GM23338 (cell line): Measurements from ENCODE around the gene CRY1.

ENCODE experiments used
- EZH2 ChIP-seq: fragments of 200-600 bp; sonication (generic); IDR thresholded peaks from one replicate; pipeline ENCODE4 v1.8.0; 2017; ENCODE audit warnings: antibody characterized with exemption, mild to moderate bottlenecking, low read depth; ENCODE audit not compliant: unreplicated experiment
- EZH2phosphoT487 ChIP-seq: fragments of 200-600 bp; sonication (generic); IDR thresholded peaks from one replicate; pipeline ENCODE4 v1.8.1; 2018; ENCODE audit warnings: antibody characterized with exemption; ENCODE audit not compliant: unreplicated experiment
- POLR2AphosphoS5 ChIP-seq: IDR thresholded peaks from 2 replicates; pipeline ENCODE4 v1.6.1; 2016; ENCODE audit warnings: antibody characterized with exemption, low read depth
- STAT1 ChIP-seq: IDR thresholded peaks from one replicate; pipeline ENCODE4 v1.6.1; 2016; ENCODE audit warnings: antibody characterized with exemption; ENCODE audit not compliant: unreplicated experiment
- TF ChIP-seq, protein P1 (sequence below), 2 experiments: fragments of 200-600 bp in 1 of 2; sonication (generic) in 1 of 2; conservative IDR thresholded peaks; 2 replicates each; pipeline versions ENCODE4 v1.5.1 to v1.6.1; 2016 to 2017; ENCODE audit warnings: antibody characterized with exemption in 2 of 2, low read depth in 2 of 2, mild to moderate bottlenecking in 2 of 2, moderate library complexity in 1 of 2
- TF ChIP-seq, protein P2 (sequence below): IDR thresholded peaks from one replicate; pipeline ENCODE4 v1.6.1; 2018; ENCODE audit warnings: antibody characterized with exemption; ENCODE audit not compliant: unreplicated experiment

DNA sequence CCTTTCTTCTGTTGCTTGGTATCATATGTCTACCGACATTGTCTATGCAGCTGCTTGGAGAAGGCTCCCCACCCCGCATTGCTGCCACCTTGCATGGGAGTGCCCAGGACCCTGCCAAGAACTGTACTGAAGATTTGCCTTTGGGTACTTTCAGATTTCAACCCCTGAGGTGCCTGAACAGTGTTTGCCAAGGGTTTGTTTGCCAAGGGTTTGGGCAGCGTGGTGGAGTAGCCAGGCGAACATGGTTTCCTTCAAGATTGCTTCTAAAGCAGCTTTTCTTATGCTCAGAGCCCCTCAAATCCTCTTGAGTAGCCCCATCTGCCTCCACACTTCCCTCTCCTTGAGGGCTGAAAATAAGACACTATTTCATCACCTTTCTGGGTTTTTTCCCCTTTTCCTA lies 25.3 kb upstream of the CRY1 start:
- TF ChIP-seq STAT1 (no peak), EZH2 (no peak), EZH2phosphoT487 (no peak), POLR2AphosphoS5 (no peak)
- TF ChIP-seq, protein P1, sequence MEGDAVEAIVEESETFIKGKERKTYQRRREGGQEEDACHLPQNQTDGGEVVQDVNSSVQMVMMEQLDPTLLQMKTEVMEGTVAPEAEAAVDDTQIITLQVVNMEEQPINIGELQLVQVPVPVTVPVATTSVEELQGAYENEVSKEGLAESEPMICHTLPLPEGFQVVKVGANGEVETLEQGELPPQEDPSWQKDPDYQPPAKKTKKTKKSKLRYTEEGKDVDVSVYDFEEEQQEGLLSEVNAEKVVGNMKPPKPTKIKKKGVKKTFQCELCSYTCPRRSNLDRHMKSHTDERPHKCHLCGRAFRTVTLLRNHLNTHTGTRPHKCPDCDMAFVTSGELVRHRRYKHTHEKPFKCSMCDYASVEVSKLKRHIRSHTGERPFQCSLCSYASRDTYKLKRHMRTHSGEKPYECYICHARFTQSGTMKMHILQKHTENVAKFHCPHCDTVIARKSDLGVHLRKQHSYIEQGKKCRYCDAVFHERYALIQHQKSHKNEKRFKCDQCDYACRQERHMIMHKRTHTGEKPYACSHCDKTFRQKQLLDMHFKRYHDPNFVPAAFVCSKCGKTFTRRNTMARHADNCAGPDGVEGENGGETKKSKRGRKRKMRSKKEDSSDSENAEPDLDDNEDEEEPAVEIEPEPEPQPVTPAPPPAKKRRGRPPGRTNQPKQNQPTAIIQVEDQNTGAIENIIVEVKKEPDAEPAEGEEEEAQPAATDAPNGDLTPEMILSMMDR (conservative IDR thresholded peaks at IDR 0.05; ENCODE audit: low read depth in 2 of 2) = no peak
- TF ChIP-seq, protein P2, sequence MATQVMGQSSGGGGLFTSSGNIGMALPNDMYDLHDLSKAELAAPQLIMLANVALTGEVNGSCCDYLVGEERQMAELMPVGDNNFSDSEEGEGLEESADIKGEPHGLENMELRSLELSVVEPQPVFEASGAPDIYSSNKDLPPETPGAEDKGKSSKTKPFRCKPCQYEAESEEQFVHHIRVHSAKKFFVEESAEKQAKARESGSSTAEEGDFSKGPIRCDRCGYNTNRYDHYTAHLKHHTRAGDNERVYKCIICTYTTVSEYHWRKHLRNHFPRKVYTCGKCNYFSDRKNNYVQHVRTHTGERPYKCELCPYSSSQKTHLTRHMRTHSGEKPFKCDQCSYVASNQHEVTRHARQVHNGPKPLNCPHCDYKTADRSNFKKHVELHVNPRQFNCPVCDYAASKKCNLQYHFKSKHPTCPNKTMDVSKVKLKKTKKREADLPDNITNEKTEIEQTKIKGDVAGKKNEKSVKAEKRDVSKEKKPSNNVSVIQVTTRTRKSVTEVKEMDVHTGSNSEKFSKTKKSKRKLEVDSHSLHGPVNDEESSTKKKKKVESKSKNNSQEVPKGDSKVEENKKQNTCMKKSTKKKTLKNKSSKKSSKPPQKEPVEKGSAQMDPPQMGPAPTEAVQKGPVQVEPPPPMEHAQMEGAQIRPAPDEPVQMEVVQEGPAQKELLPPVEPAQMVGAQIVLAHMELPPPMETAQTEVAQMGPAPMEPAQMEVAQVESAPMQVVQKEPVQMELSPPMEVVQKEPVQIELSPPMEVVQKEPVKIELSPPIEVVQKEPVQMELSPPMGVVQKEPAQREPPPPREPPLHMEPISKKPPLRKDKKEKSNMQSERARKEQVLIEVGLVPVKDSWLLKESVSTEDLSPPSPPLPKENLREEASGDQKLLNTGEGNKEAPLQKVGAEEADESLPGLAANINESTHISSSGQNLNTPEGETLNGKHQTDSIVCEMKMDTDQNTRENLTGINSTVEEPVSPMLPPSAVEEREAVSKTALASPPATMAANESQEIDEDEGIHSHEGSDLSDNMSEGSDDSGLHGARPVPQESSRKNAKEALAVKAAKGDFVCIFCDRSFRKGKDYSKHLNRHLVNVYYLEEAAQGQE = no peak
